Cortex of kidney (tissue), 1 donor: ENCODE results near the gene KLHL13.
"Not testable (repeated sequence)": the region's sequence is repeated elsewhere in the genome, so short reads cannot be mapped to it uniquely, and the experiment has no call there.

Experiments
- DNase-seq: peaks from one replicate; lab custom pipeline; 2025; lab: John Stamatoyannopoulos, UW

KLHL13 gene

GRCh38 chrX:117992192-117992723, 124.4 kb downstream of the KLHL13 start:
- DNase-seq = no peak

GRCh38 chrX:117990438-117990837, 126.2 kb downstream of the KLHL13 start:
- DNase-seq = no peak

GRCh38 chrX:117989512-117989911, 127.1 kb downstream of the KLHL13 start:
- no peak for DNase-seq

- no peak for DNase-seq
Measured at GRCh38 chrX:117987373-117987772, 129.2 kb downstream of the KLHL13 start.

- DNase-seq = no peak
Measured at GRCh38 chrX:117985241-117985640, 131.4 kb downstream of the KLHL13 start.

GRCh38 chrX:117982694-117983392, 133.8 kb downstream of the KLHL13 start:
- no peak for DNase-seq

- no peak for DNase-seq
Measured at GRCh38 chrX:117978402-117978801, 138.2 kb downstream of the KLHL13 start.

GRCh38 chrX:117977526-117977925, 139.1 kb downstream of the KLHL13 start:
- no peak for DNase-seq

- DNase-seq = no peak
Measured at GRCh38 chrX:117973110-117973807, 143.4 kb downstream of the KLHL13 start.

- DNase-seq = no peak
Measured at GRCh38 chrX:117972711-117973109, 143.9 kb downstream of the KLHL13 start.

- DNase-seq = no peak
Measured at GRCh38 chrX:117969782-117970181, 146.8 kb downstream of the KLHL13 start.

GRCh38 chrX:117969328-117969727, 147.3 kb downstream of the KLHL13 start:
- no peak for DNase-seq

GRCh38 chrX:117959045-117959444, 157.6 kb downstream of the KLHL13 start:
- no peak for DNase-seq

- no peak for DNase-seq
Measured at GRCh38 chrX:117957128-117957527, 159.5 kb downstream of the KLHL13 start.

GRCh38 chrX:117939296-117939695, 177.3 kb downstream of the KLHL13 start:
- DNase-seq = not testable (repeated sequence)

- no peak for DNase-seq
Measured at GRCh38 chrX:117936118-117936517, 180.5 kb downstream of the KLHL13 start.

- DNase-seq = not testable (repeated sequence)
Measured at GRCh38 chrX:117930116-117930515, 186.5 kb downstream of the KLHL13 start.

GRCh38 chrX:117919755-117920154, 196.9 kb downstream of the KLHL13 start:
- DNase-seq = no peak

- DNase-seq = no peak
Measured at GRCh38 chrX:117910216-117910615, 206.4 kb downstream of the KLHL13 start.

- DNase-seq = no peak
Measured at GRCh38 chrX:117898226-117898625, 218.4 kb downstream of the KLHL13 start.

GRCh38 chrX:117895418-117895817, 221.2 kb downstream of the KLHL13 start:
- no peak for DNase-seq

GRCh38 chrX:117892469-117892868, 224.1 kb downstream of the KLHL13 start:
- no peak for DNase-seq

- no peak for DNase-seq
Measured at GRCh38 chrX:117871796-117872195, 244.8 kb downstream of the KLHL13 start.
